Medulla oblongata (tissue), 1 donor: Measurements from ENCODE around the gene ACTR1A.
"Not testable (repeated sequence)": the region's sequence is repeated elsewhere in the genome, so short reads cannot be mapped to it uniquely, and the experiment has no call there.

Source experiments
- DNase-seq: peaks from one replicate; pipeline ENCODE4 v3.0.0-alpha.2; 2015; ENCODE audit errors: extremely low spot score

Gene ACTR1A

DNA sequence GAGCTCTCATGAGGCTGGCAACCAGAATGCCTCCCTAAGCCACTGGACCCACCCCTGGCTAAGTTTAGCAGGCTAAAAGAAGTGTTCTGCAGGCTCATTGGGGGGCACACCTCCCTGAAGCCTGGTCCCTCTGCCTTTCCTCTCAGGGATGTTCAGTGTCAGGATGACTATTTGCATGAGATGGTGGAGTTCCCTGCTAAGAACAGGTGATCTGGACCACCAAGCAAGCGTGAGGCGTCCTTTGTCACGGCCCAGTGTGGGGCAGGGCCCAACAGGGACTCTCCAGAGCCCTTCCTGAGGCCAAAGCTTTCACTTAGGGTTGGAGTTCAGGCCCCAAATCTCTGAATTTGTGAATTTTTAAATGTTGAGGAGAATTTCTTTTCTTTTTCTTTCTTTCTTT lies 13.2 kb upstream of the ACTR1A start:
- DNase-seq: no peak

DNA sequence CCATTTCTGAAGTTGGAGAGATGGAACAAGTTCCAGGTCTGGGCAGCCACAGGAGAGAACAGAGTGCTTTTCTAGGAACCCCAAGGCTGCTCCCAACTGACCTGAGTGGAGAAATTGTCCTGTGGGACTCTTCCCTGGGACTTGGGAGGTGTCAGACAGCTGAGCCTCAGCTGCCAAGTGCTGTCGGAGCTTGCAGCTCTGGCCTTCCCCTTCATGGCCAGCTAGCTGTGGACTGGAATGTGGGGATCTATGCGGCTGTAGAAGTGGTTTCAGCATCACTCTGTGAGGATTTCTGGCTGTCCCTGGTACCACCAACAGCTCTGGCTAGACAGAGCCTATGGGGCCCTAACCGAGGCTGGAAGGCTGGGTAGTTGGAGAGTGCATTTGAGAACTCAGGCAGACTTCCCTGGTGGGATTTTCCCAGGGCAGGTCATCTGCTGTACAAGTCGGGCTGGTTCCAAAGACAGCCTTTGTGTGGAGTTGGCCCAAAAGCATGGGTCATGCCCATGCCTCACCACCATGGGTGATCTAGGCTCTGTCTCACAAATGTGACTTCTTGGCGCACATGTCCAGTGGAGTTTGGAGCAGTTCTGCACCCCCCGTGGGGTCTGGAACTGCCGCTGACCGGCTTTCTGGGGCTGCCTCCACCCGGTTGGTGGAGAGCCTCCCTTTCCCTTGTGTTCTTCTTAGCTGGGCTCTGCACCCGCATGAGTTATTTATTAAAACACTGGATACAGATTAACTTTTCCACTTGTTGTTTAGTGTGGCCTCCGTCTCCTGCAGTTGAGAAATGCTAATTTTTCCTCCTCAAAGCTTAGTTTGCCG lies 12.2 kb upstream of the ACTR1A start:
- DNase-seq: peak; percentile 64

DNA sequence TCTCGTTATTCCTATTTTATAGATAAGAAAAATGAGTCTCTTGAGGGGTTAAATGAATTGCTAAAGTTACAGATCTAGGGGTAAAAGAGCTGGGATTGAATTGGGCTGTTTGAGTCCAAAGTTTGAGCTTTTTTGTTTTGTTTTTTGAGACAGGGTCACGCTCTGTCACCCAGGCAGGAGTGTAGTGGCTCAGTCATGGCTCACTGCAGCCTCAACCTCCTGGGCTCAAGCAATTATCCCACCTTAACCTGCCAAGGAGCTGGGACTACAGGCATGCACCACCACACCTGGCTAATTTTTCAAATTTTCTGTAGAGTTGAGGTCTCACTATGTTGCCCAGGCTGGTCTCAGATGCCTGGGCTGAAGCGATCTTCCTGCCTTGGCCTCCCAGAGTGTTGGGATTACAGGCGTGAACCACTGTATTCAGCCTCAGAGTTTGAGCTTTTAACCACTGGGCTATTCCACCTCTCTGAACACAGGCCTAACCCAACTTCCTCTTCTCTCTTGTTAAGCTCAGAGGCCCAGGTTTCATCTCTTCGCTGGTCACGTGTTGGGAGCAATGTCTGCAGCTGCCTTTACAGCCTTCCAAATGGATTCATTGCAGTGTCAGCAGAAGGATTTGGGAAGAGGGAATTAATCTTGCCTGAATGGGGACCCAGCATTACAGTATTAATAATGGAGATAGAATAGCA lies 9.2 kb upstream of the ACTR1A start:
- peak; percentile 39 for DNase-seq

DNA sequence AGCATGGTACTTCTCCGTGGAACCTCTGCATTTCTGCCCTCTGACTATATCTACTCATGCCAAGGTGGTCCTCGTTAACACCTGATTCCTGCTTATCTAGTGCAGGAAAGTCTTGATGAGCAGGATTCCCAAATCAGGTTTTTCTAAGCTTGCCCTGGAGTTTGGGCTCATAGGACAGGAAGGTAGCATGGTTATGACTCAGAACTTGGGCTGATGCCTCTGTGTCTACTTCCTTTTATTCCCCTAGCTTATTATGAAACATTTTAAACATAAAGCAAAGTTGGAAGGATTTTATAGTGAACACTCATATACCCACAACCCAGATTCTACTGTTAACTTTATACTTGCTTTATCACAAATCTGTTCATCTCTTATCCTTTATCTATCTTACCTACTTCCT lies 6.9 kb upstream of the ACTR1A start:
- DNase-seq: no peak

- peak; percentile 78 for DNase-seq
Measured at GRCh38 chr10:102508506-102508905, 6.0 kb upstream of the ACTR1A start.

DNA sequence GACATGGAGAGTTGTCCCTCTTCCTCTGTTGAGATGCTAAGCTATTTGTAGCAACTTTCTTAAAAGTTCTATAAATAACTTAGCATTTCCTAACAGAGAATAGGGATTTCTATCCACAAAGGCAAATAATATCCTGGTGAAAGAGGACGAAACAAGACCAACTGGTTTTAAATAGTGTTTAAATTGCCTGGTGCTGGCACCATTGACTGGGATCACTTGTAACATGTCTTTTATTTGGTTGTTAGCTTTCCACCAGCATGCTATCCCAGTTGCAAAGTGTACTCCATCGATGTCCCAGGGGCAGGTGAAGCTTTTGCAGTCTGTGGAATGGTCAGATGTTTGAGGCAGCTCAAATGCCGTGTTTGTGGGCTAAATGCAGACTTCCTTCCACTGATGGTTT lies 5.0 kb upstream of the ACTR1A start:
- DNase-seq: no peak

DNA sequence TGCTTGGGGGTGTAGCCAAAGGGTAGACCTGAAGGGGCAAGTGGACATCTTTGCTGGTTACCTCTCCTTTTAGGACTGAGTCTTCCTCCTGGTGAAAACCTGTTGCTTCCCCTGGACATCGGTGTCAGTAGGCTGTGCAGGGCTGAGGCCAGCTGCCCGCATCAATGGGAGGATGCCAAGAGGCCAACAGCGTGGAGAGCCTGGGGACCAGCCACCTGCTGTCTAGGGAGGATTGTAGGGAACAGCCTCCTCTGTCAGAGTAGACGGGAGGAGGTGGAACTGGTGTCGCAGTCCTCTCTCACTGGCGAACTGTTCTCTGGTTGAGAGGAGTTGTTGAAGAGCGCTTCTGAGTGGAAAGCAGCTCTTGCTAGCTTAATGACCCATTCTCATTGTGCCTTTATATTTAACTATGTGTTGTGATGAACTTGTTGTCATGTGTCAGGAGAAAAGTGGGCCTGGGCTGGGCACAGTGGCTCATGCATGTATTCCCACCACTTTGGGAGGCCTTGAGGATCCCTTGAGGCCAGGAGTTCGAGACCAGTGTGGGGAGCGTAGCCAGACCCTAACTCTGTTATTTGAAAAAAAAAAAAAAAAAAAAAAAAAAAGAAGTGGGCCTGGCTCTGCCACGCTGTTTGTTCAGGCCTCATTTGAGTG lies 3.1 kb upstream of the ACTR1A start:
- DNase-seq: peak; percentile 34

GRCh38 chr10:102504976-102505300 lies 2.4 kb upstream of the ACTR1A start:
- no peak for DNase-seq

- DNase-seq: peak; percentile 72
Measured at GRCh38 chr10:102504179-102504975, 1.9 kb upstream of the ACTR1A start.

- peak; percentile 100 for DNase-seq
Measured at GRCh38 chr10:102503264-102504178, 1.0 kb upstream of the ACTR1A start, which contains the start of gene SUFU. SUFU (plus strand) TSS chr10:102503972; CDS start chr10:102504153, 181 bp downstream.

DNA sequence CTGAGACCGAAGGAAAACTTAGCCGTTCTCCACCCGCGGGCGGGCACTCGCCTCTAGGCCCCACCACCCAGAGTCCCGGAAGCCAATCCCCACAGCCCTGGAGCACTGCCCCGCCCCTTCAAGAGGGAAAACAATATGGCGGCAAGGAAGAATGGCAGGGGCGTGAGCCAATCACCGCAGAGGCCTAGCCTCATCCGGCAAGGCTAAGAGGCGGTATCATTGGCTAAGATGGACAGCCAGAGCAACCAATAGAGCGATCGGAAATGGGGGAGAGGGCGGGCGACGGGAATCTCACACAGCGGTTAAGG lies 529 bp downstream of the ACTR1A start:
- DNase-seq: peak; percentile 100

GRCh38 chr10:102501201-102502028 lies 1.1 kb downstream of the ACTR1A start:
- peak; percentile 13 for DNase-seq

DNA sequence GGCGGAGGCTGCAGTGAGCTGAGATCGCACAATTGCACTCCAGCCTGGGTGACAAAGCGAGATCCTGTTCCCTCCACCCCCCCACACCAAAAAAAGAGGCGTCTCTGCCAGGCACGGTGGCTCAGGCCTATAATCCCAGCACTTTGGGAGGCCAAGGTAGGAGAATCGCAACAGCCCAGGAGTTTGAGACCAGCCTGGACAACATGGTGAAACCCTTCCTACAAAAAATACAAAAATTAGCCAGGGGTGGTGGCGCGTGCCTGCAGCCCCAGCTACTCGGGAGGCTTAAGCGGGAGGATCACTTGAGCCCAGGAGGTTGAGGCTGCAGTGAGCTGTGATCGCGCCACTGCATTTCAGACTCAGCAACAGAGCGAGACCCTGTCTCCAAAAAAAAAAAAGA lies 1.8 kb downstream of the ACTR1A start:
- DNase-seq: not testable (repeated sequence)

DNA sequence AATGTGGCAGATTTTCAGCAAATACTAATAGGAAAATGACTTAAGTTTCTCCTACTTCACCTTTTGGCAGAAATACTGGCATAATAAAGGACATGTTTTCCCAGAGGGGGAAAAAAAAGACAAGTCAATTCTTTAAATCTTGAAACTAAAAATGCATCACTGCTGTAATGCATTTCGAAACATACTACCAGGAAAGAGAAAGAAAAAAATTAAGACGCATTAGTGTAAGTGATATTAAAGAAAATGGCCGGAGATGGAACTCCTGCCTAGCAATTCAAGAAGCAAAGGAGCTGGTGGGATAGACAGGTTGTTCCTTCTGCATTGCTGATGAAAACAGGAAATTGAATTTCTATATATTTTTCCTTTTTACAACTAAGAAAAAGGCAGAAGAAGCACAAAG lies 3.2 kb downstream of the ACTR1A start:
- no peak for DNase-seq

- DNase-seq: no peak
Measured at GRCh38 chr10:102497545-102497944, 5.0 kb downstream of the ACTR1A start.

- DNase-seq: no peak
Measured at GRCh38 chr10:102493771-102494170, 8.7 kb downstream of the ACTR1A start.

- DNase-seq: peak; percentile 87
Measured at GRCh38 chr10:102492983-102493382, 9.5 kb downstream of the ACTR1A start.

- DNase-seq: no peak
Measured at GRCh38 chr10:102492344-102492939, 10.1 kb downstream of the ACTR1A start.

DNA sequence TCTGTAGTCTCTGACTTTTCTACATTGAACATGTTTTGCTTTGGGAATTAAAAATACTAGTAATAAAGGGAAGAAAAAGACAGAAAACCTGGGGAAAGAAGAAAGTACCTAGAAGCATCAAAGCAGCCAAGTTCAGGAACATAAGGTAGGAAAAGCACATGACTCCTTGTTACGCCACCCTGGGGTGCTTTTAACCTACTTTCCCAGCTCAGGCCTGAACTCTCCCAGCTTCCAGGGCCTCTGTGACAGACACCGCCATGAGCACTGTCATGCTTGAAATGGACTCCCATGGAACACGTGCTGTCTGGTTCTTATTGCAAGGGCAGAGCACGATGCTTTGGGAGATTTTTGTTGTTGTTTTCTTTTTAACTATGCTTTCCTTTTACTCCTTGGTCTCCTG lies 11.4 kb downstream of the ACTR1A start:
- no peak for DNase-seq
